HG02970 (cell line): Measurements from ENCODE around the gene EBF3.

Experiments
- ATAC-seq: cut with Tn5 transposase; IDR thresholded peaks from one replicate; pipeline ENCODE4 v1.9.1; 2021; ENCODE audit warnings: mild to moderate bottlenecking, moderate library complexity, moderate number of reproducible peaks; ENCODE audit not compliant: unreplicated experiment, low FRiP score

The EBF3 gene

DNA sequence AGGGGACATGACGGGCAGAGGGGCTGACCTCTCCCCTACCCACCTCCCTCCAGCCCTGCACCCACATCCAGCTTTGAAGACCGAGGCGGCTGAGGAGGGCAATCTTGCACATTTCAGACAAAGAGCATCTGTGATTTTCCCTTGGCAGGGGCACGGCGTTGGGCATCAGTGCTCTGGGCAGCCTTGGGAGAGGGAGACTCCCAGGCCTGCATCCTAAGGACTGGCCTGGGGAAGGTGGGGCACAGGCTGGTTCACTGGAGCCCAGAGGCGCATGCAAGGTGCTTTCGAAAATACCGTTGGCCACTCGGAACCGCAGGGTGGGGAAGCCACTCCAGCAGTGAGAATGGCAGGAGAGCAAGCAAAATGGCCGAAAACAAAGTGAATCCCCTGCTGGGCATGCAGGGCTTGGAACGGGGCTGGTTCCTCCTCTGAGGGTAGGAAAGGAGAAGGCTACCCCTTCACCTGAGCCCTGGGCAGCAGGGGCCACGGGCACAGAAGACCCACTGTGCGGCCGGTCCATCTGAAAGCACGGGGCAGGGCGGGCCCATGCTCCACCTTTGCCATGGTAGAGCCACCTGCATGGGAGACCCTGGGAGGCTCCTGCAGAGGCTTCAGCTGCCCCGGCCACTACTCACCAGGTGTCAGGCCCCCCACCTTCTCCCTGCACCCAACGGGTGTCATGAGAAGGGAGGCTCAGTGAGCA lies 49.8 kb downstream of the EBF3 start:
- no peak for ATAC-seq

DNA sequence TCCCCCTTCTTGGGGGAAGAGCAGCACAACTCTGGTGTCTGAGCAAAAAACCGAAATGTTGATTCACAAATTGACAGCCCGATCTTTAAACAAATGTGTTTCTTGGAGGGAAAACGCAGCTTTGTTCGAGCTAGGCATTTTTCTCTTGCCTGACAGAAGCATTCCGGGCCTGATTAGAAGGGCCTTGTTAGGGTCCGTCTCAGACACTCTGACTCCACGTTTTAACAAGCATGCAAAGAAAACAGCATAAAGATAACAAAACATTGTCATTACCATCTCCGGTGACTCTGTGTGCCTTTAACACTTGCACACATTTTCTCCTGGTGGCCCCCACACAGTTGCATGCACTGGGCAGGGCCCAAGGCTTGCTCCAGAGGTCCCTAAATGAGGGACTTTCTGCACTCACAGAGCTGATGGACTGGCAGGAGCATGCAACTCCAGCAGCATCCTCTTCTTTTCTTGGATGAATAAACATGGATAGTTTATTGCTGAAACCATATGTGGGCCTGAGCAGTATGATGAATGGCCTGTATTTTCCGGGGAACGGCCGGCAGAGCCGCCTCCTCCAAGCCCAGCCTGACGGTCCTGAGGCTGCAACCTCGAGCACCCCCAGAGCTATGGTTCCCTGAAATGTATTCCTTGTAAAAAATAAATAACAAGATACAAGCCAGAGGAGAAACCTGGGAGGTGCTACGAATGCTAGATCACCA lies 50.9 kb downstream of the EBF3 start:
- no peak for ATAC-seq

GRCh38 chr10:129912166-129912917 lies 51.7 kb downstream of the EBF3 start:
- ATAC-seq: no peak

GRCh38 chr10:129911451-129912165 lies 52.5 kb downstream of the EBF3 start:
- ATAC-seq: no peak

DNA sequence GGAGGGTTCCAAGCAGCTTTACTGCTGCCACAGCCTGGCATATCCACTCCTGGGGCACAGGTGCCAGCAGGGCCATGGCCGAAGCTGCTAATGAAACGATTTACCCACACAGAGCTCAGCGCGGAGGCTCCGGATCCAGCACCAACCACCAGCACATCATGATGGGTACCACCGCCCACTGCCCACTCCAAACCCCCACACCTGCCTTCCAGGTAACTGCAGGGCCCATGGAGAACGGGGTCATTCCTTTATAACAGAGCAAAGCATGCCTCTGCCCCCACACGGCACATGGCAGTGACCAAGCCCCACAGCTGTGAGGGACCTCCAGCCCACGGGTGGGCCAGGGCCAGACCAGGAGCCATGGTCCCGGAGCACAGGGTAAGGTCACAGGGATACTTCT lies 53.2 kb downstream of the EBF3 start:
- ATAC-seq: no peak

DNA sequence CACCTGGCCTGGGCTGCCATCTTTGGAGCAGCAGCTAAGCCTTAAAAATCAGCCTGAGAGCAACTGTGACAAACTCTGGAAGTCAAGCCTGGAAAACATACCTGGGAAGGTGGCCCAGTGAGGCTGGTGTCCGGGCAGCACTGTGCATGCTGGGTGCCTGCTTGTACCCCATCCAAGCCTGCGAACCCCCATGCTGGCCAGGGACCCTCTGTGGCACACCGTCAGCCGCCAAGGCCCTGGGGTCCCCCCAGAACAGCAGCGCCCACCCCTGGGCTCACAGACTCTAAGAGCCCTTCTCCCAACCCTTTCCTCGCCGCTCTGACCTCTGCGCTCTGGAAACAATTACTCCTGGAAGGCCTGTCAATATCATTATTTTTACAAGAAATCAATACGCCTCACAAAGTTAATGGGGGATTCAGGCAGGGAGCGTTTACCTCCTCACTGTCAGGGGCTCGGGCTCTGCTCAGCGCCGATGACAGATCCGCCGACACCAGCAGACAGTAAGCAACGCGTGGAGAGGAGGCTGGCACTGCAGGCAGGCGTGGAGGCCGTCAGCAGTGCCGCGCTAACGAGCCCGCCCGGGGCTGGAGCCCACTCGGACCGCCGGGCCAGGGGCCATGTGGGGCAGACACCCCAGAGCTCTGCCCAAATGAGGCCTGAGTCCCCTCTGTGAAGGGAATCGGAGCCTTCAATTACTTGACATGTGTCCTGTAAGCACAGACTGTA lies 54.4 kb downstream of the EBF3 start:
- ATAC-seq: no peak

DNA sequence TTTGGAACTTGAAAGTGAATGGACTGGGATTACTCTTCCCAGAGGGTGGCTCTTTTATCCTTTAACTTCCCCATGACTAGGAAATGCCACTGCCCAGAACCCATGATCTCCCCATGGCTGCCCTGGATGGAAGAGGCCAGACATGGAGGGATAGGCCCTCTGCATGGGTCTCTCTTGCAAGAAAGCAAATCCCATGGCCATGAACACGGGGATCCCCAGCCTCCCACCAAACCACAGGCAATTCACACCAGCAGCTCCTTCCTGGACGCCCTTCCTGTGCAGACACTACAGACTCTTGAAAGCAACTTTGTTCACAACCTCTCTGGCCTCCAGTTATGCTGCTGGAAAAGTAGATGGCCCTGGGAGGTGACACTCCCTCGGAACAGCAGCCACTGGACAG lies 55.0 kb downstream of the EBF3 start:
- no peak for ATAC-seq

GRCh38 chr10:129908406-129908805 lies 55.7 kb downstream of the EBF3 start:
- no peak for ATAC-seq

- no peak for ATAC-seq
Observed at GRCh38 chr10:129905553-129905952, 58.5 kb downstream of the EBF3 start.

GRCh38 chr10:129904323-129904722 lies 59.8 kb downstream of the EBF3 start:
- ATAC-seq: no peak

DNA sequence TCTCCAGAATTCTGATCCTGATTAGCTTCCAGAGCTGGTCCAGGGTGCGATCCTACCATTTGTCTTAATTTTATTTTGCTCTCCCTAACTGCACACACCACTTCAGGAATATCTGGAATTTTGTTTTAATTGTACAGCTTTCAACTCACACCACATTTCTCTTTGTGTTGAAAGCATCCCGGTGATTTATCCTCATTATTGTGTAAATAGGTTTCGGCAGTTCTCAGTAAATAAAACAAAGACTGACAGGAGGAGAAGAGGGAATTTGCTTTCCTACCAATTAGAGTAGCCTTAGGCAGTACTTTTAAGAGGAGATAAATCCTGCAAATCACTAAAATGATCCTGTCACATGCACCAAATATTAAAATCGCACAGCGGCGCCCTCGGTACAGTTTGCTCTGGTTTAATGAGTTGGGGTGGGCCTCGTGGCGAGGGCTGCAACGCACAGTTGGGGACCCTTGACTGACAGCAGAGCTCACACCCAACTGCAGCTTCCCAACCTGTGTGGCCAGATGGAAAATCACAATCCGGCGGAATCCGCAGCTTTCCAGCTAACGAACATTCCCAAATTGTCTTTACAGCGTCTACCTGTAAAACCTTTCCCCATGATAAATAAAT lies 62.6 kb downstream of the EBF3 start:
- no peak for ATAC-seq

DNA sequence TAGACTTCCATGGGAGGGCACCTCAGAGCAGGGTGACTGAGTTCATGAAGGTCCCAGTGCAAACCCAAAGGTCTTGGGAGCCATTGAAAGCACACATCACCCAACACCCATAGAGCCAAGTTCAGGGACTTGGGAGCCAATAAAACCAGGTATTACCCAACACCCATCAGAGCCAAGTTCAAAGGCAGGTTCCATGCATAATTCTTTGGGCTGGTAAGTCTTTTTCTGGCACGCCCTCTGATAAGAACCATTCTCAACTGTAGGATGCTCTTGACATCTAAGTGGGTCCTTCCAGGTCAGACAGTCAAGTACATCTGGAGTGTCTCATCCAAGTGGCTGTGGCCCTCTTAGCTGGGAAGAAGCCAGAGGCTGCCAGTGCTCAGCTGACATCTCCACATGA lies 63.2 kb downstream of the EBF3 start:
- no peak for ATAC-seq

DNA sequence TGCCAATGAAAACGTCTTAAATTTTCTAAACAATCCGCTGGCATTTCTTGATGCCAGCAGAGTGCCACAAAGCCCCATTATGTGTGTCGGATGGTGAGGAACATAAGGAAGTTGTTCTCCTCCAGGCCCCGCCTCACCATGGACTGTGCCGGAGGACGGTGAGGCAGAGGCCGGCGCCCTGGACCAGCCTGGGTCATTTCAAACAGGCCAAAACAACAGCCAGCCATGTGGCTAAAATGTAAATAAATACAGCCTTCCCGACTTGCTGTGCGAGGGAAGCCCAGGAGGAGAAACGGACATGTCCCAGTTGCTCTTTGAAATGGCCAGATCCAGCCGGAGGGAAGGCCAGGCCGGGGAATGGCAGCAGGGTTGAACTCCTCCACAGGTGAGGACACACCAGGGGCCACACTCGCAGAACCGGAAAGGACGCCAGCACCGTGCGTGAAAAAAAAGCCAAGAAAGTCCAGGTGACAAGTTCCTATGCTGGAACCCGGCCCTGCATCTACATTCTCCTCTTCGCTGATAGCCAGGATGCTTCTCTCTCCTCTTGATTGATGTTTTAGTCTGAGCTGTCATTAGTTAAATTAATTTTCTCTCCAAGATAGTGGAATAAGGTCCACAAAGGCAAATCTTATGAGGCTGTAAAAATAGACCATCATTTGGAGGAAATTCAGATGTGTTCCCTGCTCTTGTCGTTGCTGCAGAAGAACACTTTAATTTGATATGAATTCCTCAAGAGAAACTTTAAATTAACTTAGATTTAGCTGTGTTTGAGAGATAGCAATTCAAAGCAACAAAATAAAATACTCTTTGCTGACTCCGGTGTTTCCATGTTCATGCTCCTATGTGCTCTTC lies 64.6 kb downstream of the EBF3 start:
- no peak for ATAC-seq

- ATAC-seq: no peak
Observed at GRCh38 chr10:129898706-129899268, 65.3 kb downstream of the EBF3 start.

GRCh38 chr10:129897871-129898626 lies 66.0 kb downstream of the EBF3 start:
- no peak for ATAC-seq

GRCh38 chr10:129896860-129897200 lies 67.2 kb downstream of the EBF3 start:
- no peak for ATAC-seq

GRCh38 chr10:129896136-129896859 lies 67.8 kb downstream of the EBF3 start:
- ATAC-seq: no peak
